Glomerular visceral epithelial cell (primary cell): ENCODE results near the gene GUCY2F.

ENCODE experiments used
- DNase-seq: peaks from one replicate; pipeline ENCODE4 v3.0.0-alpha.2; 2016; ENCODE audit errors: extremely low spot score

The GUCY2F gene

DNA sequence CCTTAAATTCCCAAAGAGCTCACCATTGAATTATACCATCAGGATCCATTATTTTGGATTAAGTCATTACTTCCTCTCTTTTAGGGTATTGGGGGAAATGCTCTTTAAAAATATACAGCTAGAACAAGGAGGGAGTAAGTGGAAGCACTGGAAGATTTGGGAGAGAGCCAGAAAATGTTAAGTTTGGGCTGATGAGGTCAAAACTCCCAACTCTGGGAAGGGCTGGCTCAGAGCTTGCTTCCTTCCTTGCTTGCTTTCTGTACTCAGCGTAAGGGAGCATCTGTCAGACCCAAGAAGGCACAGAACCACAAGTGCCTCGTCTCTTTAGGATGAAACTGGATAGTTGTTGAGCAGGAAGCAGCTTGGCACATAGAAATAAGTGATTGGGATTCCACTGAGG, 138.2 kb downstream of the GUCY2F start:
- DNase-seq, result no peak

DNA sequence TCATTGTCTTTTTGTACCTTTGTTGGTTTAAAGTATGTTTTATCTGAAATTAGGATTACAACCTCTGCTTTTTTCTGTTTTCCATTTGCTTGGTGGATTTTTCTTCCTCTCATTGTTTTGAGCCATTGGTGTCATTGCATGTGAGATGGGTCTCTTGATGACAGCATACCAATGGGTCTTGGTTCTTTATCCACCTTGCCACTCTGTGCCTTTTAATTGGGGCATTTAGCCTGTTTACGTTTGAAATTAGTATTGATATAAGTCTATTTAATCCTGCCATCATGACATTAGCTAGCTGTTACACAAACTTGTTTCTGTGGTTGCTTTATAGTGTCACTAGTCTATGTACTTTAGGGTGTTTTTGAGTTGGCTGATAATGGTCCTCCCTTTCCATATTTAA, 145.7 kb downstream of the GUCY2F start:
- no peak for DNase-seq

DNA sequence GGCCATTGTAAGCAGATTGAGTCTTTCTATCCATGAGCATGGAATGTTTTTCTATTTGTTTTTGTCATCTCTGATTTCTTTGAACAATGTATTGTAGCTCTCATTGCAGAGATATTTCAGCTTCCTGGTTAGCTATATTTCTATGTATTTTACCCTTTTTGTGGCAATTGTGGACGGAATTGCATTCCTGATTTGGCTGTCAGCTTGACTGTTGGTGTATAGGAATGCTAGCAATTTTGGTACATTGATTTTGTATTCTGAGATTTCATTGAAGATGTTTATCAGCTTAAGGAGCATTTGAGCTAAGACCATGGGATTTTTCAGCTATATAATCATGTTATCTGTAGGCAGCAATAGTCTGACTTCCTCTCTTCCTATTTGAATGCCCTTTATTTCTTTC, 154.6 kb downstream of the GUCY2F start:
- no peak for DNase-seq
